ENCODE measurements around the gene AKAP11. TPM values are rescaled to one million over a fixed set of nuclear protein-coding genes. Genes with fewer than 3 reads are reported as not detected.

Gene AKAP11
- total and polyA plus RNA-seq, 2 experiments from 2014 or later: 4.3 to 21.6 TPM

GRCh38 chr13:42328672-42329071, 56.7 kb downstream of the AKAP11 start:
- H3K27ac Mint-ChIP-seq: no peak overlapping the region
- no peak overlapping the region for H3K27ac ChIP-seq (ENCODE audit: low read depth)
- ATAC-seq (no peak), DNase-seq (ENCODE audit: low spot score) (no peak)
- TF ChIP-seq NANOG (IDR thresholded peaks at IDR 0.05; ENCODE audit: borderline replicate concordance) (no peak), ZNF114 (CRISPR knock-in tag; IDR thresholded peaks at IDR 0.05) (no peak), STAT1 (IDR thresholded peaks at IDR 0.05; ENCODE audit: unreplicated experiment) (no peak), EZH2 (IDR thresholded peaks at IDR 0.05; ENCODE audit: low read depth, unreplicated experiment) (no peak), CREB1 (CRISPR knock-in tag; IDR thresholded peaks at IDR 0.05; ENCODE audit: low read depth) (no peak), CTCF (conservative IDR thresholded peaks at IDR 0.05; ENCODE audit: low read depth in 2 of 2) (no peak), POLR2AphosphoS5 (IDR thresholded peaks at IDR 0.05; ENCODE audit: low read depth) (no peak), JUNB (IDR thresholded peaks at IDR 0.05; ENCODE audit: unreplicated experiment) (no peak), REST (IDR thresholded peaks at IDR 0.05; ENCODE audit: unreplicated experiment) (no peak), ZNF331 (CRISPR knock-in tag; IDR thresholded peaks at IDR 0.05; ENCODE audit: low read depth) (no peak), EZH2phosphoT487 (IDR thresholded peaks at IDR 0.05; ENCODE audit: unreplicated experiment) (no peak), ZNF462 (CRISPR knock-in tag; IDR thresholded peaks at IDR 0.05) (no peak)
- TF ChIP-seq, protein P1, sequence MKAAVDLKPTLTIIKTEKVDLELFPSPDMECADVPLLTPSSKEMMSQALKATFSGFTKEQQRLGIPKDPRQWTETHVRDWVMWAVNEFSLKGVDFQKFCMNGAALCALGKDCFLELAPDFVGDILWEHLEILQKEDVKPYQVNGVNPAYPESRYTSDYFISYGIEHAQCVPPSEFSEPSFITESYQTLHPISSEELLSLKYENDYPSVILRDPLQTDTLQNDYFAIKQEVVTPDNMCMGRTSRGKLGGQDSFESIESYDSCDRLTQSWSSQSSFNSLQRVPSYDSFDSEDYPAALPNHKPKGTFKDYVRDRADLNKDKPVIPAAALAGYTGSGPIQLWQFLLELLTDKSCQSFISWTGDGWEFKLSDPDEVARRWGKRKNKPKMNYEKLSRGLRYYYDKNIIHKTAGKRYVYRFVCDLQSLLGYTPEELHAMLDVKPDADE (IDR thresholded peaks at IDR 0.05): no peak
- H3K4me1 ChIP-seq (ENCODE audit: insufficient read depth): no peaks in the 10 kb centered on the region; the same call in 1 of the 2 replicates
- H3K4me1 Mint-ChIP-seq: 0 out of 3 replicates have a peak, but pooled peaks cover 4% of the 10 kb centered on the region
- no peaks in the 10 kb centered on the region for H4K20me1 ChIP-seq (replicated peaks; ENCODE audit: insufficient read depth)
- H3K27me3 Mint-ChIP-seq (ENCODE audit: insufficient read depth, low read depth, poor library complexity): peaks cover 2% of the 10 kb centered on the region
- no peaks in the 10 kb centered on the region; the same call in 1 of the 3 replicates for H3K9me3 Mint-ChIP-seq
- no peak overlapping the region for H2AFZ ChIP-seq
- no peaks in the 10 kb centered on the region for H3F3A ChIP-seq (replicated peaks; ENCODE audit: low read depth)
- no peaks in the 10 kb centered on the region for H3K36me3 Mint-ChIP-seq (ENCODE audit: low read depth)
- H3K4me2 ChIP-seq: no peak overlapping the region
- H3K4me3 Mint-ChIP-seq: no peak overlapping the region
- no peak overlapping the region for H3K4me3 ChIP-seq
- H3K36me3 ChIP-seq (ENCODE audit: insufficient read depth): no peaks in the 10 kb centered on the region
- no peaks in the 10 kb centered on the region for H3K79me2 ChIP-seq (replicated peaks; ENCODE audit: insufficient read depth)
- 0 out of 2 replicates have a peak, but pooled peaks cover 2% of the 10 kb centered on the region for H3K9me2 ChIP-seq (ENCODE audit: insufficient read depth)
- no peaks in the 10 kb centered on the region for H3K27me3 ChIP-seq (ENCODE audit: insufficient read depth)
